Endodermal cell (in vitro differentiated cells): Measurements from ENCODE around the gene ARID4B. TPM values are rescaled to one million over a fixed set of nuclear protein-coding genes. Genes with fewer than 3 reads are reported as not detected.
A peak's percentile ranks its signal among the peaks of the same experiment; 100 is the strongest.

Source experiments
- DNase-seq: peaks from one replicate; pipeline ENCODE4 v3.0.0-alpha.2; 2017
- H3K27ac ChIP-seq: 2 replicates; pipeline ENCODE4 v1.5.1; 2013; ENCODE audit warnings: mild to moderate bottlenecking, low read depth, low read length, moderate library complexity
- H3K27me3 ChIP-seq: 2 replicates; pipeline ENCODE4 v1.6.1; 2013; ENCODE audit warnings: mild to moderate bottlenecking, low read length, moderate library complexity; ENCODE audit not compliant: insufficient read depth, control insufficient read depth, poor library complexity, severe bottlenecking
- H3K36me3 ChIP-seq: 2 replicates; pipeline ENCODE4 v1.7.0; 2013; ENCODE audit warnings: mild to moderate bottlenecking, low read length, moderate library complexity; ENCODE audit not compliant: control insufficient read depth, insufficient read depth
- H3K4me1 ChIP-seq: one replicate; pipeline ENCODE4 v1.7.0; 2013; ENCODE audit warnings: low read length; ENCODE audit not compliant: control insufficient read depth, insufficient read depth
- H3K4me3 ChIP-seq: 2 replicates; pipeline ENCODE4 v1.5.1; 2013; ENCODE audit warnings: mild to moderate bottlenecking, low read length, moderate library complexity
- H3K9ac ChIP-seq: 2 replicates; pipeline ENCODE4 v1.6.1; 2013; ENCODE audit warnings: mild to moderate bottlenecking, low read length, moderate library complexity; ENCODE audit not compliant: poor library complexity, severe bottlenecking; ENCODE audit errors: extremely low read depth
- H3K9me3 ChIP-seq: 2 replicates; pipeline ENCODE4 v1.6.1; 2013; ENCODE audit warnings: mild to moderate bottlenecking, low read length, moderate library complexity; ENCODE audit not compliant: control insufficient read depth
- H3K27ac Mint-ChIP-seq: 2 replicates; pipeline ENCODE4 v1.8.0; 2020; ENCODE audit warnings: mixed read lengths
- H3K27me3 Mint-ChIP-seq: 2 replicates; pipeline ENCODE4 v1.8.0; 2021; ENCODE audit warnings: mild to moderate bottlenecking, mixed read lengths; ENCODE audit not compliant: insufficient read depth
- H3K36me3 Mint-ChIP-seq: 2 replicates; pipeline ENCODE4 v1.8.0; 2020; ENCODE audit warnings: low read depth, mixed read lengths
- H3K4me1 Mint-ChIP-seq: 2 replicates; pipeline ENCODE4 v1.8.0; 2020; ENCODE audit warnings: mixed read lengths
- H3K4me3 Mint-ChIP-seq: 2 replicates; pipeline ENCODE4 v1.8.0; 2020; ENCODE audit warnings: mild to moderate bottlenecking, moderate library complexity, mixed read lengths
- H3K9me3 Mint-ChIP-seq: 2 replicates; pipeline ENCODE4 v1.8.0; 2020; ENCODE audit warnings: mild to moderate bottlenecking, mixed read lengths
- CTCF ChIP-seq: fragments of 200-600 bp; sonication (generic); conservative IDR thresholded peaks from 2 replicates; pipeline ENCODE4 v1.5.0; 2021; ENCODE audit warnings: antibody characterized with exemption, mild to moderate bottlenecking
- whole genome bisulfite sequencing, 2 experiments: methylation state at CpG; one replicate each; pipeline versions ENCODE4 v1.1.5 to v1.1.7; 2013; ENCODE audit warnings: missing lambda C conversion rate in 2 of 2, mixed read lengths in 1 of 2; ENCODE audit not compliant: insufficient coverage in 1 of 2, insufficient read length in 1 of 2; 5-methylcytosine and 5-hydroxymethylcytosine counted together
- total RNA-seq, 2 donors: library from RNA; stranded (reverse); fragmentation: NEBNext Ultra II Directional in 1 of 2; extraction: Animal tissue kit (Norgen Biotek cat#: 25700) in 1 of 2; gene quantifications; 2 replicates in 1 of 2; 3 replicates in 1 of 2; pipeline ENCODE4 v1.2.1, GENCODE V29; 2021

Gene ARID4B
- total RNA-seq, 2 donors from 2014 or later = 40.6 to 43.1 TPM

GRCh38 chr1:235329139-235329902 lies 1.3 kb upstream of the ARID4B start:
- H3K27ac Mint-ChIP-seq = no peak overlapping the region
- H3K36me3 Mint-ChIP-seq = peaks cover 21% of the 10 kb centered on the region
- peak overlapping the region; percentile 90 for H3K9ac ChIP-seq
- no peaks in the 10 kb centered on the region for H3K9me3 Mint-ChIP-seq
- H3K4me1 Mint-ChIP-seq = peaks cover 31% of the 10 kb centered on the region
- DNase-seq = peak; percentile 76
- 0 to 7% methylated on average over 14 to 24 of the region's 24 CpGs for WGBS, 2 experiments
- H3K27me3 ChIP-seq = no peaks in the 10 kb centered on the region
- H3K27me3 Mint-ChIP-seq = no peaks in the 10 kb centered on the region
- H3K4me3 ChIP-seq = peak overlapping the region; percentile 100
- peak overlapping the region; percentile 98 for H3K27ac ChIP-seq
- no peak overlapping the region for H3K4me3 Mint-ChIP-seq
- TF ChIP-seq CTCF = no peak
- peaks cover 23% of the 10 kb centered on the region for H3K36me3 ChIP-seq
- peaks cover 4% of the 10 kb centered on the region for H3K4me1 ChIP-seq
- no peaks in the 10 kb centered on the region for H3K9me3 ChIP-seq

- WGBS, 2 experiments = 0% methylated on average over 29 to 54 of the region's 54 CpGs
- peaks cover 26% of the 10 kb centered on the region for H3K36me3 Mint-ChIP-seq
- Histone ChIP-seq H3K27ac (peak within 1 kb of the TSS; percentile 98), H3K4me3 (peak within 1 kb of the TSS; percentile 100), H3K36me3 (peaks cover 29% of the 10 kb centered on the region), H3K27me3 (no peaks in the 10 kb centered on the region), H3K9ac (peak within 1 kb of the TSS; percentile 91), H3K4me1 (peaks cover 4% of the 10 kb centered on the region), H3K9me3 (no peaks in the 10 kb centered on the region)
- peak; percentile 99 for DNase-seq
- TF ChIP-seq CTCF = peak; percentile 41
- peaks cover 31% of the 10 kb centered on the region for H3K4me1 Mint-ChIP-seq
- no peak within 1 kb of the TSS for H3K4me3 Mint-ChIP-seq
- H3K9me3 Mint-ChIP-seq = no peaks in the 10 kb centered on the region
- H3K27me3 Mint-ChIP-seq = no peaks in the 10 kb centered on the region
- H3K27ac Mint-ChIP-seq = peak within 1 kb of the TSS; percentile 88
Observed at GRCh38 chr1:235328271-235329138, 526 bp upstream of the ARID4B start, which contains the start of gene GGPS1. Gene GGPS1, plus strand, starts transcription at chr1:235328570. Its CDS starts 6,695 bp downstream, at chr1:235335265.

- Histone ChIP-seq H3K4me1 (peaks cover 4% of the 10 kb centered on the region), H3K27me3 (no peaks in the 10 kb centered on the region), H3K9ac (peak overlapping the region; percentile 91), H3K36me3 (peaks cover 37% of the 10 kb centered on the region), H3K9me3 (no peaks in the 10 kb centered on the region), H3K27ac (peak overlapping the region; percentile 96), H3K4me3 (peak overlapping the region; percentile 97)
- 0% methylated on average over 27 to 78 of the region's 78 CpGs for WGBS, 2 experiments
- Mint-ChIP-seq H3K9me3 (no peaks in the 10 kb centered on the region), H3K27me3 (no peaks in the 10 kb centered on the region), H3K4me3 (no peak overlapping the region), H3K4me1 (peaks cover 30% of the 10 kb centered on the region), H3K36me3 (peaks cover 33% of the 10 kb centered on the region), H3K27ac (peak overlapping the region; percentile 92)
- TF ChIP-seq CTCF = no peak
- DNase-seq = peak; percentile 74
Observed at GRCh38 chr1:235326719-235327558, 1.0 kb downstream of the ARID4B start.
